HG03457 (cell line): ENCODE measurements around the gene THOC5.
"Not testable (repeated sequence)": the region's sequence is repeated elsewhere in the genome, so short reads cannot be mapped to it uniquely, and the experiment has no call there.

Experiments used
- ATAC-seq: cut with Tn5 transposase; IDR thresholded peaks from one replicate; pipeline ENCODE4 v1.9.1; 2021; ENCODE audit warnings: moderate number of reproducible peaks; ENCODE audit not compliant: unreplicated experiment

The THOC5 gene

GRCh38 chr22:29553351-29554224 is at the start of gene THOC5:
TSS of gene THOC5 (minus strand) at chr22:29553757. CDS start at chr22:29549147, 4,610 bp downstream.
- peak; percentile 92 for ATAC-seq

DNA sequence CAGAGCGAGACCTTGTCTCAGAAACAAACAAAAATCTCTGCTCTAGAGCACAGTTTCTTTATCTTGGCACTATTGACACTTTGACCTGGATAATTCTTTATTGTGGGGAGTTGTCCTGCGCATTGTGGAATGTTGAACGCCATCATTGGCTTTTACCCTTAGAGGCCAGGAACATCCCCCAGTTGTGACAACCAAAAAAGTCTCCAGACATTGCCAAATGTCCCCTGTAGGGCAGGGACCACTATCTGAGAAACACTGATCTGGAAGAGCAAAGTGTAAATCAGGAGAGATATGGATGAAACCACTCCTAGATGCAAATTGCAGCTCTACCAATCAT is 45.1 kb upstream of the THOC5 start:
- ATAC-seq, result no peak

DNA sequence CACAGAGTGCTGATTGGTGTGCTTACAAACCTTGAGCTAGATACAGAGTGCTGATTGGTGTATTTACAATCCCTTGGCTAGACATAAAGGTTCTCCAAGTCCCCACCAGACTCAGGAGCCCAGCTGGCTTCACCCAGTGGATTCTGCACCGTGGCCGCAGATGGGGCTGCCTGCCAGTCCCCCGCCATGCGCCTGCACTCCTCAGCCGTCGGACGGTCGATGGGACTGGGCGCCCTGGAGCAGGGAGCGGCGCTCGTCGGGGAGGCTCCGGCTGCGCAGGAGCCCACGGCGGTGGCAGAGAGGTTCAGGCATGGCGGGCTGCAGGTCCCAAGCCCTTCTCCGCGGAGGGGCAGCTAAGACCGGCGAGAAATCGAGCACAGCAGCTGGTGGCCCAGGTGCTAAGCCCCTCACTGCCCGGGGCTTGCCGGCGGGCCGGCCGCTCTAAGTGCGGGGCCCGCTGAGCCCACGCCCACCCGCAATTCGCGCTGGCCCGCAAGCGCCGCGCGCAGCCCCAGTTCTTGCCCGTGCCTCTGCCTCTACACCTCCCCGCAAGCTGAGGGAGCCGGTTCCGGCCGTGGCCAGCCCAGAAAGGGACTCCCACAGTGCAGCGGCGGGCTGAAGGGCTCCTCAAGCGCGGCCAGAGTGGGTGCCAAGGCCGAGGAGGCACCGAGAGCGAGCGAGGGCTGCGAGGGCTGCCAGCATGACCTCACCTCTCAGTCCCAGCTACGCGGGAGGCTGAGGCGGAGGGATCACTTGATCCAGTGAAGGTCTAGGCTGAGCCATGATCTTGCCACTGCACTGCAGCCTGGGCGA is 44.5 kb upstream of the THOC5 start:
- ATAC-seq, result not testable (repeated sequence)

- no peak for ATAC-seq
Observed at GRCh38 chr22:29596408-29596807, 42.9 kb upstream of the THOC5 start.

DNA sequence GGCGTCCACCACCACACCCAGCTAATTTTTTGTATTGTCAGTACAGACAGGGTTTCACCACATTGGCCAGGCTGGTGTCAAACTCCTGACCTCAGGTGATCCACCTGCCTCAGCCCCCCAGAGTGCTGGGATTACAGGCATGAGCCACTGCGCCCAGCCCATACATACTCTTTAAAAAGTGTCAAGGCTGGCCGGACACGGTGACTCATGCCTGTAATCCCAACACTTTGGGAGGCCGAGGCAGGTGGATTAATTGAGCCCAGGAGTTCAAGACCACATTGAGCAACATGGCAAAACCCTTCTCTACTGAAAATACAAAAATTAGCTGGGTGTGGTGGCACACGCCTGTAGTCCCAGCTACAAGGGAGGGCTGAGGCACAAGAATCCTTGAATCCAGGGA is 40.9 kb upstream of the THOC5 start:
- ATAC-seq, result not testable (repeated sequence)

DNA sequence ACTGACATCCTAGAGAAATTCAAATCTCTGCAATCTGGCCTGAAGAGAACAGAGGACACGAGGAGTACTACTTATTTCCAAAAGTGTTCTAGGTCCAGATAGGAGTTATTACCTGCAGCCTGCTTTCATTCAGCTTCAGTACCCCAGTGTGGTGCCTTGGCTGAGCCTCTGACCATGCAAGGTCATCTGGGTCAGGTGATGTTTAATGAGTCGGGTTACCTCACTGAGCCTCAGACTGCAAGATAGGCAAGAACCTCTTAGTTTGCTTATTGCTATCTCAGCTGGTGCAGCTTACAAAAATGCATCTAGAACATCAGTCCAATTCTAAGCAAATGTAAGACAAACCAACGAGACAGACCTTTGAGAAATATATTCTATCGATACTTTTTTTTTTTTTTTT is 40.4 kb upstream of the THOC5 start:
- no peak for ATAC-seq

GRCh38 chr22:29587938-29588699 is 34.6 kb upstream of the THOC5 start:
- no peak for ATAC-seq

DNA sequence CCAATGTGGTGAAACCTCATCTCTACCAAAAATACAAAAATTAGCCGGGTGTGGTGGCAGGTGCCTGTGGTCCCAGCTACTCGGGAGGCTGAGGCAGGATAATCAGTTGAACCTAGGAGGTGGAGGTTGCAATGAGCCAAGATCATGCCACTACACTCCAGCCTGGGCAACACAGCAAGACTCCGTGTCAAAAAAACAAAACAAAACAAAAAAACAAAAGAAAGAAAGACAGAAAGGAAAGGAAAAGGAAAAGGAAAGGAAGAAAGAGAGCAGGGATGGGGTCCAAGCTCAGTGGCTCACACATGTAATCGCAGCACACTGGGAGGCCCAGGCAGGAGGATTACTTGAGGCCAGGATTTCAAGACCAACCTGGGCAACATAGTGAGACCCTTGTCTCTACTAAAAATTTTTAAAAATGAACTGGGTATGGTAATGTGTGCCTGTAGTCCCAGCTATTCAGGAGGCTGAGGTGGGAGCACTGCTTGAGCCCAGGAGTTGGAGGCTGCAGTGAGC is 32.7 kb upstream of the THOC5 start:
- not testable (repeated sequence) for ATAC-seq

- no peak for ATAC-seq
Observed at GRCh38 chr22:29584975-29585374, 31.4 kb upstream of the THOC5 start.

DNA sequence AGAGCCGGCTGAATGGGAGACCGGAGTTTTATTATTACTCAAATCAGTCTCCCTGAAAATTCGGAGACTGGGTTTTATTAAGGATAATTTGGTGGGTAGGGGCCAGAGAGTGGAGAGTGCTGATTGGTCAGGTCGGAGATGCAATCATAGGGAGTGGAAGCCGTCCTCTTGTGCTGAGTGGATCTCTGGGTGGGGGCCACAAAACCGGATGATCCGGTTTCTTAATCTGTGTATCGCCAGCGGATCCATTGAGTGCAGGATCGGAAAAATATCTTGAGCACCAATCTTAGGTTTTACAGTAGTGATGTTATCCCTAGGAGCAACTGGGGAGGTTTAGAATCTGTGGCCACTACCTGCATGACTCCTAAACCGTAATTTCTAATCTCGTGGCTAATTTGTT is 28.2 kb upstream of the THOC5 start:
- no peak for ATAC-seq

GRCh38 chr22:29580200-29580810 is 26.7 kb upstream of the THOC5 start:
- ATAC-seq, result no peak

- no peak for ATAC-seq
Observed at GRCh38 chr22:29578462-29579200, 25.1 kb upstream of the THOC5 start.

DNA sequence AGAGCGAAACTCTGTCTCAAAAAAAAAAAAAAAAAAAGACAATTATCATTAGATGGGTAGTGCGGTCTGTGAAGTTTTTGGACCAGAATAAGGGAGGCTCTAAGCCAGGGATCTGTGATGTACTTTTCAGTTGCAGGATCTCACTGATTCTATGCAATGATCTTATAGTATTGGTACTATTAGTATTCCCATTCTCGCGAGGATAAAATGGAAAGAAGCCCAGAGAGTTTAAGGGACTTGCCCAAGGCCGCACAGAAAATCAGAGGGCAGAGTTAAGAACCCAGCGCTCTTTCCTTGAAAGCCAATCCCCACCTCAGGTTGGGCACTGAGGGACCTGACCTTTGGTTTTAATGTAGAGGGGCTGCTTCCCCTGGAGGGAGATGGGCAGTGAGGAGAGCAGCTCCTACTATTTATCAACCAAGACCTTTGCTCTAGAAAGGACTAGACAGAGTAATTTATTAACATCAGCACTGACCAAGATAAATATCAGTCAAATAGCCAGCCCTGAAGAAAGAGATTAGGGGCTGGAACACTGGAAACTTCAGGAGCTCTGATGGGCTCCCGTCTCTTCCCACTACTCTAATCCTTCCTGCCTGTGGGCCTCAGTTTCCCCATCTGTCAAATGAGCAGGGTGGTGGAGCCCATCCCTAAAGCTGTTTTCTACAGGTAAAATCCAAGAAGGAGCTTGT is 21.3 kb upstream of the THOC5 start:
- ATAC-seq, result no peak

- ATAC-seq, result no peak
Observed at GRCh38 chr22:29570912-29571549, 17.5 kb upstream of the THOC5 start.

DNA sequence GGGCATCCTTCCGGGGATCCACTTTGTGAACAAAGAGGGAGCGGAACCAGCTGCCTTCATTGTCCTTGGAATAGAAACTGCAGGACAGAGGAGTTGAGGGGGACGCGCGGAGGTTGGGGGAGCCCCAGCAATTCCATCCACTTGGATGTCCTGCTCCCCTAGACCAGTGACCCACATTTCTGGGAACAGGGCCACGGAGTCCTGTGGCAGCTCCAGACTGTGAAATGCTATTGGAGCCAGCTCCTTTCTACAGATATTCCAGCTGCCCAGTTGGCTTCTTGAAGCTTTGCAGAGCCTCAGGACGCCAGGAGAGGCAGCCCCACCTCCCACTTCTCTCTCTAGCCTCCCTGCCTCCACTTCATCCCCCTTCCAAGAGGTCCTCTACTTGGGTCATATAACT is 16.9 kb upstream of the THOC5 start:
- no peak for ATAC-seq

- no peak for ATAC-seq
Observed at GRCh38 chr22:29569011-29569678, 15.6 kb upstream of the THOC5 start.

- no peak for ATAC-seq
Observed at GRCh38 chr22:29567338-29567737, 13.8 kb upstream of the THOC5 start.

GRCh38 chr22:29566513-29566912 is 13.0 kb upstream of the THOC5 start:
- not testable (repeated sequence) for ATAC-seq
